Prostate gland (tissue), 2 donors: Measurements from ENCODE around the gene SPATA3. TPM values are rescaled to one million over a fixed set of nuclear protein-coding genes. Genes with fewer than 3 reads are reported as not detected.

Experiments used
- DNase-seq: peaks from one replicate; pipeline ENCODE4 v3.0.0-alpha.2; 2019; ENCODE audit warnings: low spot score
- H3K27ac ChIP-seq, 2 donors: fragments of 200-600 bp; sonication (generic); 2 replicates each; pipeline ENCODE4 v1.5.1; 2017 to 2019
- H3K27me3 ChIP-seq: fragments of 200-600 bp; sonication (generic); replicated peaks from 2 replicates; pipeline ENCODE4 v1.5.1; 2019; ENCODE audit not compliant: insufficient read depth
- H3K36me3 ChIP-seq, 2 donors: fragments of 200-600 bp; sonication (generic); 1 replicate in 1 of 2; 2 replicates in 1 of 2; pipeline versions ENCODE4 v1.5.1 to v1.8.1; 2017 to 2019
- H3K4me1 ChIP-seq: fragments of 200-600 bp; sonication (generic); replicated peaks from 2 replicates; pipeline ENCODE4 v1.5.1; 2019
- H3K4me3 ChIP-seq, 2 donors: fragments of 200-600 bp; sonication (generic); 2 replicates each; pipeline ENCODE4 v1.5.1; 2017 to 2019
- H3K9me3 ChIP-seq: fragments of 200-600 bp; sonication (generic); 2 replicates; pipeline ENCODE4 v1.5.1; 2017
- CTCF ChIP-seq, 4 experiments: fragments of 200-600 bp in 2 of 4; fragments of 450-650 bp in 2 of 4; sonication (generic) in 2 of 4; IDR thresholded peaks; 1 replicate in 3 of 4; 2 replicates in 1 of 4; pipeline ENCODE4 v1.5.1; 2016 to 2019; ENCODE audit warnings: antibody characterized with exemption in 4 of 4, mild to moderate bottlenecking in 2 of 4, moderate library complexity in 2 of 4
- POLR2A ChIP-seq: fragments of 450-650 bp; IDR thresholded peaks from one replicate; pipeline ENCODE4 v1.6.1; 2016; ENCODE audit warnings: antibody characterized with exemption, mild to moderate bottlenecking
- POLR2AphosphoS5 ChIP-seq: sonication (generic); formaldehyde crosslinking; IDR thresholded peaks from one replicate; pipeline ENCODE4 v1.6.1; 2017; ENCODE audit warnings: antibody characterized with exemption
- WGBS: methylation state at CpG from one replicate; pipeline ENCODE4 v1.1.5; 2018; 5-methylcytosine and 5-hydroxymethylcytosine counted together
- intact Hi-C: fragments of 100-400 bp; cut with DNase I; formaldehyde crosslinking; loops from one replicate; pipeline ENCODE4 v1.14.2; 2022
- total RNA-seq, 2 donors: library from RNA; depleted of rRNA; stranded (reverse); fragments of >200 nt; gene quantifications; one replicate each; pipeline ENCODE4 v1.1.0, GENCODE V29; 2016

The SPATA3 gene
- total RNA-seq, 2 donors from 2014 or later = 1.8 TPM; not detected in 1

DNA sequence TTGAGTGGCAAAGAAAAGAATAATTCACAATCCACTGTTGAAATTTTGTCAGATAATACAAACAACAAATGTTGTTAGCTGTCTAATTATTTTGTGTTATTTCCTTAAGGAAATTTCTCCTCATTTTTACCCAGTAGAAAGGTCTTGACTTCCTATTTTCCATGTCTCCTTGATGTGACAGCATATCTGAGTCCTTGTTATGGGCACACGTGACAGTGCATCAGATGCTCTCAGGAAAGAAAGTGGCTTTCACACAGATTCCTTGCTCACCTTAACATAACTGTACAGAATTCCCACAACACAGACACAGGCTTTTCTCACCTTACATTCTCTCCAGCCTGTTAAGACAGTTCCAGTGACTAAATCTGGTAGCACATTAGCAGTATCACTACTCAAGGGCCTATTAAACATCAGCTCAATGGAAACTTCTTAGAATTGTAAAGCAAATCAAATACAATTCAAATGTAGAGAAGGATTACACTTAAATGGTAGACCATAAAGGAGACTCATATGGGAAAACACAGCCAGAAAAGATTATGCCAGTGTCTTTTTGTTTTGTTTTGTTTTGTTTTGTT, 40.7 kb upstream of the SPATA3 start:
- H3K27me3 ChIP-seq = no peaks in the 10 kb centered on the region
- no peaks in the 10 kb centered on the region for H3K4me1 ChIP-seq
- TF ChIP-seq POLR2AphosphoS5 (no peak), POLR2A (no peak), CTCF (IDR thresholded peaks at IDR 0.05) (no peak)
- no peaks in the 10 kb centered on the region for H3K9me3 ChIP-seq
- H3K4me3 ChIP-seq = no peak overlapping the region
- 84% methylated on average over 1 of the region's 1 CpG for WGBS
- DNase-seq = no peak
- H3K27ac ChIP-seq = no peak overlapping the region
- no peaks in the 10 kb centered on the region for H3K36me3 ChIP-seq
- intact Hi-C loops = no loop called here

GRCh38 chr2:230956827-230957755, 38.8 kb upstream of the SPATA3 start:
- Histone ChIP-seq H3K27me3 (no peaks in the 10 kb centered on the region), H3K36me3 (no peaks in the 10 kb centered on the region), H3K4me3 (peak overlapping the region; percentile 7 to 21), H3K9me3 (no peaks in the 10 kb centered on the region), H3K27ac (no peak overlapping the region), H3K4me1 (no peaks in the 10 kb centered on the region)
- intact Hi-C loops = no loop called here
- TF ChIP-seq POLR2AphosphoS5 (peak; percentile 5), CTCF (IDR thresholded peaks at IDR 0.05) (no peak)
- WGBS = 12% methylated on average over 40 of the region's 43 CpGs
- peak; percentile 22 for DNase-seq

DNA sequence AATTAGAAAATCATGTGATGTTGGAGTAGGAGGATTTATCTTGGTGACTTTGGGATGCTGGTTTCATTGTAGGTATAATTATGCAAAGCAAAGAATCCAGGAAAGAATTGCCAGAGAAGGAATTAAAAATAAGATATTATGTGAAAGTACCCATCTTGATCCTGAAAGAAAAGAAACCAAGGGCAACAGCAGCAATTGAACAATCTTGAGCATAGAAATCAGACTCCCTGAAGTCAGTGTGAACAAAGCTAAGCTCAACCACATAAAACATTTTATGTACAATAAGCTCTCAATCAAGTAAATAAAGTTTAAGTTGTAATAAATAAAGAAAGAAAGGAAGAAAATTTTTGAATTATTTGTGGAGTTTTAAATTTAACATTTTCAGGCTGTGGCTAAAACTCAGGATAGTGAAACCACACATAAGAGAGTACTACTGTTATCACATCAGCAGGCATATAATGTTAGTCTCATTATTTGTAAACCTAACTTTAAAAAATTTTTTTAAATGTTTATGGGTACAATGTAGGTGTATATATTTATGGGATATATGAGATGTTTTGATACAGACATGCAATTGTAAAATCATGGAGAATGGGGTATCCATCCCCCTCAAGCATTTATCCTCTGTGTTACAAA, 38.0 kb upstream of the SPATA3 start:
- DNase-seq = no peak
- H3K36me3 ChIP-seq = no peaks in the 10 kb centered on the region
- no peaks in the 10 kb centered on the region for H3K9me3 ChIP-seq
- no peaks in the 10 kb centered on the region for H3K27me3 ChIP-seq
- H3K4me3 ChIP-seq = peak overlapping the region; percentile 7 to 21
- TF ChIP-seq CTCF (IDR thresholded peaks at IDR 0.05) = no peak
- TF ChIP-seq POLR2AphosphoS5 = no peak
- TF ChIP-seq POLR2A = no peak
- H3K27ac ChIP-seq = no peak overlapping the region
- H3K4me1 ChIP-seq = no peaks in the 10 kb centered on the region
- intact Hi-C loops = no loop called here

- no peak for TF ChIP-seq CTCF (IDR thresholded peaks at IDR 0.05)
- TF ChIP-seq POLR2A = no peak
- TF ChIP-seq POLR2AphosphoS5 = no peak
- no peak for DNase-seq
- 78% methylated on average over 8 of the region's 8 CpGs for WGBS
- H3K4me1 ChIP-seq = no peaks in the 10 kb centered on the region
- H3K27ac ChIP-seq = no peak overlapping the region
- no peaks in the 10 kb centered on the region for H3K9me3 ChIP-seq
- no peaks in the 10 kb centered on the region for H3K36me3 ChIP-seq
- intact Hi-C loops = no loop called here
- H3K4me3 ChIP-seq = no peak overlapping the region
- no peaks in the 10 kb centered on the region for H3K27me3 ChIP-seq
These were observed 36.8 kb upstream of the SPATA3 start for GRCh38 chr2:230958820-230959756.
